Esophagus (tissue), 2 donors: Measurements from ENCODE around the gene PSAT1. TPM values are rescaled to one million over a fixed set of nuclear protein-coding genes. Genes with fewer than 3 reads are reported as not detected.
"Not testable (repeated sequence)": the region's sequence is repeated elsewhere in the genome, so short reads cannot be mapped to it uniquely, and the experiment has no call there.

ENCODE experiments used
- H3K27ac ChIP-seq, 2 donors: one replicate each; pipeline ENCODE4 v1.5.1; 2013; ENCODE audit warnings: low read depth in 2 of 2, mild to moderate bottlenecking in 2 of 2, inconsistent platforms in 1 of 2, low read length in 1 of 2, moderate library complexity in 1 of 2
- H3K27me3 ChIP-seq, 2 donors: one replicate each; pipeline ENCODE4 v1.6.1; 2013; ENCODE audit warnings: low read length in 2 of 2, control low read depth in 1 of 2, mild to moderate bottlenecking in 1 of 2; ENCODE audit not compliant: insufficient read depth in 2 of 2, control insufficient read depth in 1 of 2
- H3K36me3 ChIP-seq, 2 donors: one replicate each; pipeline ENCODE4 v1.6.1; 2013; ENCODE audit warnings: low read length in 1 of 2; ENCODE audit not compliant: control insufficient read depth in 2 of 2, insufficient read depth in 2 of 2
- H3K4me1 ChIP-seq, 2 donors: one replicate each; pipeline ENCODE4 v1.6.1; 2013; ENCODE audit warnings: low read length in 1 of 2; ENCODE audit not compliant: control insufficient read depth in 2 of 2, insufficient read depth in 2 of 2
- H3K4me3 ChIP-seq, 2 donors: one replicate each; pipeline ENCODE4 v1.5.1; 2013; ENCODE audit warnings: low read length in 2 of 2, mild to moderate bottlenecking in 2 of 2, low read depth in 1 of 2, moderate library complexity in 1 of 2
- H3K9me3 ChIP-seq, 2 donors: one replicate each; pipeline ENCODE4 v1.6.1; 2013; ENCODE audit warnings: mild to moderate bottlenecking in 2 of 2, low read depth in 1 of 2, low read length in 1 of 2, moderate library complexity in 1 of 2; ENCODE audit not compliant: control insufficient read depth in 2 of 2, insufficient read depth in 1 of 2
- WGBS, 2 donors: extraction: QIAGEN DNeasy Blood & Tissue Kit; methylation state at CpG; one replicate each; pipeline ENCODE4 v1.1.7; 2013; 5-methylcytosine and 5-hydroxymethylcytosine counted together
- polyA plus RNA-seq, 2 donors: library from polyadenylated mRNA; stranded (reverse); fragments of 200-250 nt; gene quantifications; one replicate each; pipeline ENCODE4 v1.2.3, GENCODE V29; 2013
- donor health status: healthy with polysubstance abuse.
- donor health status: Bipolar disorder and iron deficiency.

PSAT1 gene
- polyA plus RNA-seq, 2 donors, result 9.9 to 34.0 TPM

GRCh38 chr9:78273761-78274160 lies 23.2 kb upstream of the PSAT1 start:
- 97 to 98% methylated on average over 3 of the region's 3 CpGs for WGBS, 2 donors
- H3K27me3 ChIP-seq, result no peaks in the 10 kb centered on the region
- no peak overlapping the region for H3K4me3 ChIP-seq
- no peak overlapping the region for H3K27ac ChIP-seq
- no peaks in the 10 kb centered on the region for H3K9me3 ChIP-seq
- no peaks in the 10 kb centered on the region for H3K4me1 ChIP-seq
- H3K36me3 ChIP-seq, result no peaks in the 10 kb centered on the region

- H3K27ac ChIP-seq, result no peak overlapping the region
- H3K36me3 ChIP-seq, result no peaks in the 10 kb centered on the region
- H3K4me1 ChIP-seq, result no peaks in the 10 kb centered on the region
- H3K9me3 ChIP-seq, result no peaks in the 10 kb centered on the region
- 42 to 47% methylated on average over 5 of the region's 5 CpGs for WGBS, 2 donors
- H3K4me3 ChIP-seq, result no peak overlapping the region
- no peaks in the 10 kb centered on the region for H3K27me3 ChIP-seq
These were observed 18.6 kb upstream of the PSAT1 start for GRCh38 chr9:78278177-78278777.

GRCh38 chr9:78278801-78279200 lies 18.1 kb upstream of the PSAT1 start:
- no peaks in the 10 kb centered on the region for H3K4me1 ChIP-seq
- H3K27me3 ChIP-seq, result no peaks in the 10 kb centered on the region
- no peak overlapping the region for H3K4me3 ChIP-seq
- 70 to 71% methylated on average over 1 of the region's 1 CpG for WGBS, 2 donors
- no peaks in the 10 kb centered on the region for H3K9me3 ChIP-seq
- H3K27ac ChIP-seq, result no peak overlapping the region
- no peaks in the 10 kb centered on the region for H3K36me3 ChIP-seq

- Histone ChIP-seq H3K27ac (no peak overlapping the region), H3K36me3 (no peaks in the 10 kb centered on the region), H3K4me3 (no peak overlapping the region), H3K9me3 (no peaks in the 10 kb centered on the region), H3K4me1 (no peaks in the 10 kb centered on the region), H3K27me3 (no peaks in the 10 kb centered on the region)
- WGBS, 2 donors, result 33 to 53% methylated on average over 3 of the region's 3 CpGs
These were observed 15.8 kb upstream of the PSAT1 start for GRCh38 chr9:78280982-78281668.

GRCh38 chr9:78284181-78284580 lies 12.7 kb upstream of the PSAT1 start:
- 91 to 93% methylated on average over 4 of the region's 4 CpGs for WGBS, 2 donors
- H3K9me3 ChIP-seq, H3K4me3 ChIP-seq, H3K36me3 ChIP-seq, H3K27ac ChIP-seq, H3K4me1 ChIP-seq, H3K27me3 ChIP-seq: not testable (repeated sequence)

GRCh38 chr9:78286125-78286524 lies 10.8 kb upstream of the PSAT1 start:
- H3K9me3 ChIP-seq, result no peaks in the 10 kb centered on the region
- H3K36me3 ChIP-seq, result no peaks in the 10 kb centered on the region
- H3K27me3 ChIP-seq, result no peaks in the 10 kb centered on the region
- no peaks in the 10 kb centered on the region for H3K4me1 ChIP-seq
- H3K27ac ChIP-seq, result no peak overlapping the region
- no peak overlapping the region for H3K4me3 ChIP-seq

DNA sequence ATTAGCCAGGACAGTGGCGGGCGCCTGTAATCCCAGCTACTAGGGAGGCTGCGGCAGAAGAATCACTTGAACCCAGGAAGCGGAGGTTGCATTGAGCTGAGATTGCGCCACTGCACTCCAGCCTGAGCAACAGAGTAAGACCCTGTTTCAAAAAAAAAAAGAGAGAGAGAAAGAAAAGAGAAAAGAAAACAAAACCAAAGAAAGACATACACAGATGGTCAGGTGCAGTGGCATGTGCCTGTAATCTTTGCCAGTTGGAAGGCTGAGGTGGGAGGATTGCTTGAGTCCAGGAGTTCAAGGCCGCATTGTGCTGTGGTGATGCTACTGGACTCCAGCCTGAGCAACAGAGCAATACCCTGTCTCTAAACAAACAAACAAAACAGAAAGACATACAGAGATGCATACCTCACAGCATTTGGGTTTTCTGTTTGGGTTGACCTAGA lies 10.0 kb upstream of the PSAT1 start:
- H3K36me3 ChIP-seq, result no peaks in the 10 kb centered on the region
- H3K27ac ChIP-seq, result no peak overlapping the region
- H3K4me3 ChIP-seq, result no peak overlapping the region
- no peaks in the 10 kb centered on the region for H3K4me1 ChIP-seq
- WGBS, 2 donors, result 97 to 99% methylated on average over 5 to 6 of the region's 6 CpGs
- H3K27me3 ChIP-seq, result no peaks in the 10 kb centered on the region
- H3K9me3 ChIP-seq, result no peaks in the 10 kb centered on the region

DNA sequence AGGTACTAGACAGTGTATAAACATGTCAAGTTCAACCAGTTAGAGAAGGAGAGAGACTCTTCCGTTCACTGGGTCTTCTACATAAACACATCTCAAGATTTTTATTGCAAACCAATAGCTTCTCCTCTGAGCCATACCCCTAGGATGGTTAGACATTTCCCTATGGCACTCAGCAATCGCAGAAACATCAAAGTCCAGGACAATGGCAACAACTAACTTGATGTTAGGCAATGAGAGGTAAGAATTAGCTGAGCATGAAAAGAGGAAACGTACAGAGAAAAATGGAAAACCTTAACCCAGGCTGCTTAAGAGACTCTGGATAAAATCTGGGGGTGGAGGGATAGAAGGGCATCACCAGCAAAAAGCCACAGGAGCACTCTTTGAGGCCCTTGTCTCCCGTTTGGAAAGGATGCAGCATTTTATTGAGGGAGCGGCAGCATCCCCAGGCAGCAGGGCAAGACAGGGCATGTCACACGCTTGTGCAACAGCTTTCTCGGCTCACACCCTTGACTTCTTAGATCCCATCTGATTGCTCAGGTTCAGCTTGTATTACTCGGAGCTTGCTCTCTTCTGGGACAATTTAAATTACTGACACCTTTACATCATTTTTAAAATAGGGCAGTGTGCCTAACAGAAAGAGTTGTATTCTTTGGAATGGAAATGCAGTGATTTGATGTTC lies 8.6 kb upstream of the PSAT1 start:
- peak overlapping the region in 1 of 2 donors; percentile 36 for H3K27ac ChIP-seq
- H3K27me3 ChIP-seq, result no peaks in the 10 kb centered on the region
- no peak overlapping the region for H3K4me3 ChIP-seq
- WGBS, 2 donors, result 53 to 62% methylated on average over 8 of the region's 8 CpGs
- no peaks in the 10 kb centered on the region for H3K36me3 ChIP-seq
- no peaks in the 10 kb centered on the region for H3K9me3 ChIP-seq
- no peaks in the 10 kb centered on the region for H3K4me1 ChIP-seq

DNA sequence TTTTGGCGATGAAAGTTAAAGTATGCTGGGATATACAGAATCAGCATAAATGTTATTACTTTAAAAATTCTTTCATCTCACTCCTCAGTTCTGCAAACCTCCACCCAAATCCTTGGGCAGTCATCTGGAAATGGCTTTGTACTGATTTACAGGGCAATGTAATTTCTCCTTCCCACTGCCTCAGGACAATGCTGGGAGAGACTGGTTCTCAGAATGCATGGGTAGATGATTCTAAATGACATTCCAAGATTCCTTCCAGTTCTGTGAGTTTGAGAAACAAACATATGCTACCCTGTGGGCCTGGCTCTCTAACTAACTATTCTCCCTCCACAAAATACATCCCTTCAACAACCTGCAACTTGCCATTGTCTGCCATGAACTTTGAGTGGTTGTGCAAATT lies 7.5 kb upstream of the PSAT1 start:
- no peaks in the 10 kb centered on the region for H3K36me3 ChIP-seq
- peak overlapping the region in 1 of 2 donors; percentile 36 for H3K27ac ChIP-seq
- no peaks in the 10 kb centered on the region for H3K9me3 ChIP-seq
- WGBS, 2 donors, result 54 to 78% methylated on average over 1 of the region's 1 CpG
- H3K4me1 ChIP-seq, result no peaks in the 10 kb centered on the region
- H3K27me3 ChIP-seq, result no peaks in the 10 kb centered on the region
- H3K4me3 ChIP-seq, result no peak overlapping the region
